ENCODE measurements around the gene FBXO15.
A peak's percentile ranks its signal among the peaks of the same experiment; 100 is the strongest.

Gene FBXO15

DNA sequence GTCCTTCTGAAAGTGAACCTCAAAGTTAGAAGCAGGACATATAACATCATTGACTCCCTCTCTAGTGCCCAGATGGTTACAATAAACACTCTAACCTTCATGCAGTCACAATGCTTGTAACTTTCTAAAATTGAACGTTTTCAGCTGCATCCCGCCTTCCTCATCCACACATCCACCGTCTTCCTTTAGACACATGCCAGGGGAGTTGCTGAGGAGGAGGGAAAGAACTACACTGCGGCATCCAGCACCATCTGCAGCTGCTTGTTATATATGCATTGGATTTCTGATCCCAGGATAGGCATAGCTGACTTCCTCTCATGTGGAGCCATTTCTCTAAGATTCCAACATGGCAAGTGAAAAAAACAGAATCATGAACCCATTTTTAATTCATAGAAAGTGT is 96.8 kb downstream of the FBXO15 start:
- DNase-seq = no peak

DNA sequence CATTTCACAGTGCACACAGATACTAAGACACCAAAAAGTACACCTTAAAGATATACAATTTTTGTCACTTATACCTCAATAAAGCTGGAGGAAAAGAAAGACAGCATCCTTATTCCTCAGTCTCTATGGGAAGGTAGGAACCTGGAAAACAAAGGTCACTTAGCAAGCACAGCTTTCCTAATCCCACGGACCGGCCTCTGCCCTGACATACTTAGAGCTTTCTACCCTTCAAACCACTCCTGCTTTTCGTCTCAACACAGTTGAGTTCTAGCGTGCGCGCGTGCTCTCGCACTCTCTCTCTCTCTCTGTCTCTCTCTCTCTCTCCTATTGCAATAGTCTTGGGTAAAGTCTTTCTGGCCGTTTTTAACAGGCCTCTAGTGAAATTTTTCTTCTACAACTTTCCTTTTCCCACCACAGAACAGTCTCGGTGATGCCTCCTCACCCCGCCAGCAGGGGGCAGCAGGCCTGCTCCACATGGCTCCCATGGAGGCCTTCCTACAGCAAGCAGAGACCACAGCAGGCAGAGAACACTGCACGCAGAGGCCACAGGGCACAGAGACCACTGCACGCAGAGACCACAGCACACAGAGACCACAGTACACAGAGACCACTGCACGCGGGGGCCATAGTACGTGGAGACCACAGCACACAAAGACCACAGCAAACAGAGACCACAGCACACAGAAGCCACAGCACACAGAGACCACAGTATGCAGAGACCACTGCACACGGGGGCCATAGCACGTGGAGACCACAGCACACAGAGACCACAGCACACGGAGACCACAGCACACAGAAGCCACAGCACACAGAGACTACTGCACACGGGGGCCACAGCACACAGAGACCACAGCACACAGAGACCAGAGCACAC is 106.9 kb downstream of the FBXO15 start:
- DNase-seq = peak; percentile 79 to 83

DNA sequence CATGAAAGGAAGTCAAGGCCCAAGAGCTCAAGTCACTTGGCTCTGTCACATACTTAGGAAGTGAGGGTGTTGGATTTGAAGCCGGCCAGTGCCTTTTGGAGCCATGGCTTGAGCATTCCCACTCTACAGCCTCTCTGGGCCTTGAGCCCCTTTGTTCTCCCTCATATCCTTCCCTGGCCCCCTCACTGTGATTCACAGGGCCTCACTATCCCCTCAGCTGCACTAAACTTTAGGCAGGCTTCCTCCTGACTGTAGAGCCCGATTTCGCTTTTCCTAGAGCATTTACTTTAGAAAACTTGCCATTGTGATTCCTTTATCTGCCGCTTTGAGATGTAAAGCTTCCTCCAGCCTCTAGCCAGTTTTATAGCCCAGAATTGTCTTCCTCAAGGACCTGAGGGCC is 107.6 kb downstream of the FBXO15 start:
- DNase-seq = no peak

DNA sequence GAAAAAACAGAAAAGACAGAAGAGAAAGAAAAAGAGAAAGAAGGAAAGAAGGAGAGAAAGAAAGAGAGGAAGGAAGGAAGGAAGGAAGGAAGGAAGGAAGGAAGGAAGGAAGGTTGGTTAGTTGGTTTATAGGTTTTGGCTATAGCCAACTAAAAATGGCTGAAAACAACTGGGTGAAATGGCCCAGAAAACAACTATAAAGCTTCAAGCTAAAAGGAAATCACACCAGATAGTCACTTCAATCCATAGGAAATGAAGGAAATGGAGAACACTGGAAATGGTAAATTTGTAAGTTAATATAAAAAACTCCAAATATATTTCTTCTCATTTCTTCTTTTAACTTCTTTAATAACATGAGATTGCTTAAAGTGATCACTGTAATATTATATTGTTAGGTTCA is 118.5 kb downstream of the FBXO15 start:
- DNase-seq = no peak
